Stimulated activated CD4-positive, alpha-beta T cell treated with anti-CD3 and anti-CD28 coated beads, Interleukin-1b, Interleukin-23, amount 100 ng/mL, for 4 hours (primary cell): ENCODE results near the gene PEX16.

ENCODE experiments used
- DNase-seq, 2 donors: peaks; one replicate each; pipeline ENCODE4 v3.0.0-alpha.2; 2020; ENCODE audit warnings: low read depth in 2 of 2

Gene PEX16

DNA sequence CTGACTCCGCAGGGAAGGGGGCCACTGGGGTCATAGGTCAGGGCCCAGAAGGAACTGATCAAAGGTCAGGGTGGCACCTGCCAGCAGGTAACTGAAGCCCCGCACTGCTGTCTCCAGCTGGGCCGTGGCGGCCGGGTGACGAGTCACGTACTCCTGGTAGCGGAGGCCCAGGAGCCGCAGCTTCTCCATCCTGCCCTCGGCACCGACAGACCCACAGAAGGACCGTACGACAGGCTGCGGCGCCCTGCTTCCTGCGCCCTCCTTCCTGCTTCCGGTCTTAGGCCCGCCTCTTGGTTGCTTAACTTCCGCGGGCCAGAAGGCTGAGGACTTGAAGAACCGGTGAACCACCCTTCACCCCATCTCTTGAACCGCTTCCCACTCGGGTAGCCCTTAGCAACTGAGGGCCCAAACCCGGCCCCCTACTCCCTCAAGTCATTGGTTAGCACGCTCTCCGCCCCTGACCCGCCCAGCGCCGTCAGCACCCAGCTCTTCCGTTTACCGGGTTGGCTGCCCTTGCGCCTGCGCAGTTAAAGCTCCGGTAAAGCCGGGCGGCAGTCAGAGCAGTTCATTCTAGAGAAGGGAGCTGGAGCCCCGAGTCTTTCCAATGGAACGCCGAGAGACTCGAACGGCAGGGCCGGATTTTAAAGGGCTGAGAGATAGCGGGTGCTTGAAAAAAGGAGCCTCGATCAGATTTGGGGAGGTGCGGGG lies at the start of gene PEX16:
PEX16 (minus strand) TSS at position 255 of the 708 bp plus-strand sequence; CDS start at position 189, 66 bp downstream.
- peak; percentile 84 to 88 for DNase-seq

DNA sequence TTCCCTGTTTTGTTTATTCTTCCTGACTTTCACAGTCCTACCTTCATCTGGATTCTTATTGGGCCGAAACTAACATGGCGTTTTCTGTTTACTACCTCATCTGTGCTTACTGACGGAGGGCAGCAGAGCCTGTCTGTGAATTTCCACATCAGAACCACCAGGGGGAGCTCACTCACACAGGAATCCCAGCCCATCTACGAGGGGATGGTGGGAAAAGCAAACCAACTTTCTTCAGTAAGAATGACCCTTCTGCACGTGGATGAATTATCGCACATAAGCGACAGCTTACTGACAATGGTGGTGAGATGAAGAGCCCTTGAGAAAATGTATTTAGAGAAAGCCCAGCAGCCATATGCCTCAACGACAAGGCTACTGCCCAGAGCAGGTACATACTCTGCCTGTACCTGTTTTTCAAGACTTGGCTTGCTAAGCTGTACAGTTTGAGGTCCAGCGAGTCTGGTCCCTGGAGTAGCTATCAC lies 47.3 kb upstream of the PEX16 start:
- peak; percentile 6 to 47 for DNase-seq

DNA sequence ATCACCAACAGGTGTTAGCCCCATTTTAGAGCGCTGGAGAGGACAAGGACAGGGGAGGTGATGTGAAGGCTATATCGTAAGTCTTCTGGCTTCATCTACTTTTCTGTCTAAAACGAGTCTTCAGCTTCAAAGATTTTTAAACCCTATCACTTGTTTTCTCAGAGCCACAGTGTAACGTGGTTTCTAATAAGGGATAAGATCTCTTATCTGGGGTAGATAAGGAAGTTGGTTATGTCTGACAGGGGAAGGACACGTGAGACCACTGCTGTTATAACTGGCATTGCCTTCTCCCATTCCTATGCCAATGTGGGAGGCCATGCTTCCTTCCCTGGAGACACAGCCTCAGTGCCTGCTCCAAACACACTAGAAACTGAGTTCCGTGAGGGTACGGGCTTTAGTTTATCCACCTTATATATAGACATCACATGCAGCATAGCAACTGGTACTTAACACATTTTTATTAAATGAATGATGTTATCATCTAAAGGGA lies 44.1 kb upstream of the PEX16 start:
- no peak for DNase-seq

DNA sequence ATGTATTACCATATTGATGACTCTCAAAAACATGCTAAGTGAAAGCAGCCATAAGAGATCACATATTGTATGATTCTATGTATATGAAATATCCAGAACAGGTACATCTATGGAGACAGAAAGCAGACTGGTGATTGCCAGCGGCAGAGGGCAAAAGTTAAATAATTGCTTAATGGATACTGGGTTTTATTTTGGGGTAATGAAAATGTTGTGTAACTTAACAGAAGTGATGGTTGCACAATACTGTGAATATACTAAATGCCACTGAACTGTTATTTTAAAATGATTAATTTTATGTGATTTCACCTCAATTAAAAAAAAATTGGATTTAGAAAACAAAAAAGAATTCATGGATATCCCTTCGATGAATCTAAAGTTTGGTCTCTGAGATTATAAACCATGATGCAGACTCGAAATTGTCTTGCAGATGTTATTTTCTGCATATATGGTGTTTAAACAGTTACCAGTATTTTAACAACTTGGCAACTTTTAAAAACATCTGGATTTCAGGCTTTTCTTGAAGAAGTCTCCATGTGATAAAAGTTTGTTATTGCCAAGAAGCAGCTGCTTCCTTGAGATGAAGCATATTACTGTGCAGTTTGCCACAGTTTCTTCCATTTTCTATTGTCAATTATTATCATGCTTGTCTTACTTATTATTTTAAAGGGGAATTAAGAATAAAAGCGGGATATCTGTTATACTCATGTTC lies 42.9 kb upstream of the PEX16 start:
- no peak for DNase-seq

DNA sequence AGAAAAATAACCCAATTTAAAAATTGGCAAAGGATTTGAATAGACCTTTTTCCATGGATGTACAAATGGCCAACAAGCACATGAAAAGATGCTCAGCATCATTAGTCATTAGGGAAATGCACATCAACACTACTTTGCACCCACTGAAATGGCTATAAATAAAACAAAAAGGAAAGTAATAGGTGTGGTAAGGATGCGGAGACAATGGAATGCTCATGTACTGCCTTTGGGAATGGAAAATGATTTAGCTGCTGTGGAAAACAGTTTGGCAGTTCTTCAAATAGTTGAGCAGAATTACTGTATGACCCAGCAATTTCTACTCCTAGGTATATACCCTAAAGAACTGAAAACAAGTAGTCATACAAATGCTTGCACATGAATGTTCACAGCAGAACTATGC lies 42.2 kb upstream of the PEX16 start:
- no peak for DNase-seq

DNA sequence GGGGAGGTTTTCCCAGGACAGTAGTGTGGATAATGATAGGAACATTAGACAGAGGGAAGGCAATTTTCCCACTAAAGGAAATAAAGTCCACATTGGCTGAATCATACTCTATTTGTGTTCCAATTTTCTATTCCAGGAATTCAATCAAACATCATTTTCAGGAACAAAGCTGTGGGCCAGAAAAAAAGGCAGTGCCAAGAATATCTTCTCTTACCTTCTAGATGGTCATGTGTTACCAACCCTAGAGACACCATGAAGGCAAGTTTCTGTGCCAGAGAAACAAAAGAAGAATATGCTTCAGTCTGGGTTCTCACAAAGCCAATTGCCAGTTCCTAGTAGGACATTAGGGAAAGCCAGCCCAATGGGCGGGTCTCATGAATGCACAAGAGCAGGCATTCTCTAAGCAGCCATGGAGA lies 32.3 kb upstream of the PEX16 start:
- no peak for DNase-seq

DNA sequence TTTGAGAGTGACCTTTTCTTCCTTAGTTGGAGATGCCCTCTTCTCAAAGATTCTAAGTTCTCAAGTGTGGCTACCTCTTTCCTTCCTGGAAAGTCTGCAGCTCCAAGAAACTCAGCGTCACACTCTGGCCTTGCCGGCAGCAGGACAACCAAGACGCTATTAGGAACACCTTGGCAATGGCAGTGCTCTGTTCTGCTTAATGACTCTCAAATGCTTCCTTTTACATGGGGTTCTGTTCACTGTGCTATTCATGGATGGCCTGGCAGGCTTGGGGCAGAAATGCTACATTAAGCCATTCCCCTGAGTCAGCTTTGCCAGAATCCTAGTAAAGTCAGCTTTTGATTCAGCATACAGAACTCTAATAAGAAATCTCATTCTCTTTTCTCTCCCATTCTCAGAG lies 30.7 kb upstream of the PEX16 start:
- DNase-seq, result no peak

DNA sequence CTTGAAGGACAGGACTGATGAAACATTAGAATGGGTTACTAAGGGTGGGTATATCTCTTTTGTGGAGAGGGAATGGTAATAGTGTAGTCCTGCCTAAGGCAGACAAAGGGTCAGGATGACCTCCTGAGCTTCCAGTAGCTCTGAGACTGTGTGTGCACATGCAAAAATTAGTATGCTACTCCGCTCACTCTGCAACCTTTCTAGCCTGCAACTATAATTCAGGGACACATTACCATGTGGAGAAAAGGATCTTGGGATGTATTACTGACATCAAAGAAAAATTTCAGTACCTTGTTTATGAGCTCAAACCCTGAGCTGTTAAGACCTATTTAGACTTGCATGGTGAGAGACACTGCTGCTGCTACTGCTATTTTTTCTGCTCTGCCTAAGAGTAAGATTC lies 30.2 kb upstream of the PEX16 start:
- no peak for DNase-seq

DNA sequence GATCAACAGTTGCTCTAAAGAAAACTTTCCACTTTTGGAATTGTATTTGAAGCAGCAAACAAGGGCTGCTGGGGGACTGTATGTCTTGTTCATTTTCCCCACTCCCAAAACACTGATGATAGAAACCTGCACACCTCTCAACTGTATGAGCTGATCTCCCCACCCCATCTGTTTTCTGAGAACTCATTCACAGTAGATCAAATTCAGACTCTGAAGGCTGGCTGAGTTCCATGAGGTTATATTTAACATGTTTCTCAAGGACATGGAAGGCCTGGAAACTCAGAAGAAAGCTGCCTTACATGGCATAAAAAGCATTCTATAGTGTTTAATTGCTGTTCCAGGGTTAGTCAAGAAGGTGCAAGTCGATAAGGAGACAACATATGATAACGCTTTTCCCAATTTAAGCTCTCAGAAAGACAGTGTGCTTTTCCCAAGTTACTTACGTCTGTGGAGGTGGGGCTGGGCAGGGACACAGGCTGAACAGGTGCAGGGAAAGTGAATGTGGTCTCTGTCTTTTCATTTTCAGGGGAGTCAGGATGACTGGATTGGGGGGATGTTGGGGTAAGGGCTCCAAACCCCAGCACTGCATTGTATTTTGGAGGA lies 27.8 kb upstream of the PEX16 start:
- DNase-seq, result no peak

DNA sequence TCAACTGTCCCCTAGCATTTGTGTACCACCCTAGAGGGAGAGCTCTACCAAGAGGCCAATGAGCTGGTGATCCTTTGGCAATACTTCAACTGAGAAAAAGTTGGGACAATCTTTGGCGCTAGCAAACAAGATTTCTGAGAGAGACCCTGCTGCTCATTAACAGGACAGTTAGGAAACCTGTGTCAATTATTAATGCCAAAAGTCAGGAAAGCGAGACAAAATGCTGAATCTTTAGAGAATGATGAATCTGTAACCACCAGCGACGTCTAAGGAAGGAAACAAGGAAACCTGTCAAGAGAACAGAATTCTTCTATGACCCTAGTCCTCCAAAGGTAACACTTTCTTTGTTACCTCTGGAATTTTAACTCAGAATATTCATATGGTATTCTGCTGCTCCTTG lies 24.7 kb upstream of the PEX16 start:
- DNase-seq, result no peak

DNA sequence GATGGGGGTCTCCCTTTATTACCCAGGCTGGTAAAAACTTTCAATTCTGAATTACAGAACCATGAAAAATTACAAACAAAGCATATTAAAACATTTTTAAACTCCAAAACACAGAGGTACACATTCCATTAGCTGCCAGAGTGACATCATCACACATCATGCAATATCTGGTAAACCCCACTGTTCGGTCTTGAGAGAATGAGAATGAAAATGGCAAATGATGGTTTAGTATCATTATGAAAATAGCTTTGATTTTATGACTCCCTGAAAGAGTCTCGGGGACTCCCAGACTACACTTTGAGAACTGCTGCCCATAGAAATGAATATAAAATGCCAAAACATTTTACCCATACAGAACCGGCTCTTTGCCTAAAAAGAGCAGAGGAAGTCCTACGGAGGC lies 23.6 kb upstream of the PEX16 start:
- DNase-seq, result no peak

DNA sequence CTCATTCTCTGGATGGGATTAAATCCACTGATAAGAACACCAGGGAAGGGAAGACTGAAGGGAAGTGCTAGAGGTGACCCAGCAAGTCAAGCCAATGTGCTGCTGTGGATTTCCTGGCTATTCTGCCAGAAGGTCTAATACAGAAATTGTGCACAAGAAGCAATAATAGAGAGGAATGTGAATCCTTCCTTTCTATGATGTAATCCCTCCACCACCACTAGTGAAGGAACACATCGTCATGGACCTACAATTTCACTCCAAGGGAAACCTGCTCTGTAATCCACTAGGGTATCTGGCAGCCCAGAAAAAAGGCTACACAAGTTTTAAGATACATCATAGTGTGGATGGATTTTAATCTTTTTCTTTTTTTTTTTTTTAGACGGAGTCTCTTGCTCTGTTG lies 22.2 kb upstream of the PEX16 start:
- DNase-seq, result no peak

DNA sequence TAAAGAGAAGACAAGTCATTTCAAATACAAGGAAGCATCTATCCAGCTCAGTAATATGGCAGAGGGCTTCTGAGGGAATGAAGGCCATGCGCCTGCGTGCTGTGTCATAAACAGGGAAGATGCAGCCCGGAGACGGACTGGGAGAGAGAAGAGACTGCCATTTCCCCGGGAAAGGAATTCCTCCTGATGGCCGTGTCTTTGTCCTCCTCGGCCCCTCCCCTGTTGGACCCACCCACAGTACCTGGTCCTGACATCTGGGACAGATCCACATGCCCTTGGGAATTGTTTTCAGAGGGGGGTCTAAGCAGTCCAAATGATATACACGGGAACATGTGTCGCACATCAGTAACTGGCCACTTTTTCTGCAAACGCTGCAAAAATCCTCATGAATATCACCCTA lies 20.2 kb upstream of the PEX16 start:
- no peak for DNase-seq

DNA sequence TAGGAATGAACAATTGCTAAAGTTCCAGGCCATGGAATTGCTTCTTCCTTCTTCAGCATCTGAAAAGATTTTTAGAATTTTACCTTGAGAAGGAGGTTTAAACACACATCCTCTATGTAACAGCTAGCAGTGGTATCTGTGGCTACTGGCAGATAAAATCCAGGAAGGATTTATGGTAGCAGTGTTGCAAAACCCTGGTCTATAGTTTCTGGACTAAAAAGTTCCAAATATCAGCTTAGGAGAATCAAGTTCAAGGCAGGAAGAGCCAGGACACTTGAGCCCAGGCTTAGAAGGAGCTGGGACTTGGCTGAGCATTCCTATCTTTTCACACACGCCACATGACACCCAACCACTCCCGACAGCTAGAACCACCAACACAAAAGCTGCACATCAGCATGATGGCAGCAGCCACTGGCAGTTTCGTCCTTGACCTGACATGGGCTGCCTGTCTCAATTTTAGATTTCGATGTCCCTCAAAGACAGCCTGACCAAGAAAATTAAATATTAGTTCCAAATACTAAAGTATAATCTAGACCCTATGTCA lies 18.9 kb upstream of the PEX16 start:
- DNase-seq, result no peak

DNA sequence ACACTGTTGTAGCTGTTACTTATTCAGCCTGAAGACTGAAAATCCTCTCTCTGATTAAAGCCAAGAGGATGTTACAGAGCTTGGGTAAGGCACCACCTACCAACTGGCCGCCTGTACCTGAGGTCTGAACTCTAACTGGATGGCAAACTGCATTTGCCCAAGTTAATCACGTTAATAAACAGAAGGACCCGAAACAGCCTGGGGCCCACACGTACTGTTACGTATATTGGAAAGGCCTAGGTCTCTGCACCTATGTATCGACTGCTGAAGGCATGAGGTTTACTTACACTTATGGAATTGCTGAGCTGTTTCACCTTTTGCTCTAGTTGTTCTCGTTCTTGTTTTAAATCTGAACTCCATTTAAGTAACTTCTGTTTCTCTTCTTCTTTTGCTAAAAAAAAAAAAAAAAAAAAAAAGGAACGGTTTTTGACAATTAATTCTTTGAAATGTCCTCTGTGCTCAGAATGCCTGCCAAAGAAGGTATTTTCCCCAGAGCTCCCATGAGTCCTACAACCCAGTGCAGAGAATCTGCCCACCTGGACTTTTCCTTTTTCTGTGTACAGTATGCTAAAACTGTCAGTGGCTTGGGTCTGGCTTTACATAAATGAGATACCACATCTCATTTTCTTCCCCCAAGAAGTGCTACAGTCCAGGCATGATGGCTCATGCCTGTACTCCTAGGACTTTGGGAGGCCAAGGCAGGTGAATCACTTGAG lies 17.8 kb upstream of the PEX16 start:
- DNase-seq, result no peak

DNA sequence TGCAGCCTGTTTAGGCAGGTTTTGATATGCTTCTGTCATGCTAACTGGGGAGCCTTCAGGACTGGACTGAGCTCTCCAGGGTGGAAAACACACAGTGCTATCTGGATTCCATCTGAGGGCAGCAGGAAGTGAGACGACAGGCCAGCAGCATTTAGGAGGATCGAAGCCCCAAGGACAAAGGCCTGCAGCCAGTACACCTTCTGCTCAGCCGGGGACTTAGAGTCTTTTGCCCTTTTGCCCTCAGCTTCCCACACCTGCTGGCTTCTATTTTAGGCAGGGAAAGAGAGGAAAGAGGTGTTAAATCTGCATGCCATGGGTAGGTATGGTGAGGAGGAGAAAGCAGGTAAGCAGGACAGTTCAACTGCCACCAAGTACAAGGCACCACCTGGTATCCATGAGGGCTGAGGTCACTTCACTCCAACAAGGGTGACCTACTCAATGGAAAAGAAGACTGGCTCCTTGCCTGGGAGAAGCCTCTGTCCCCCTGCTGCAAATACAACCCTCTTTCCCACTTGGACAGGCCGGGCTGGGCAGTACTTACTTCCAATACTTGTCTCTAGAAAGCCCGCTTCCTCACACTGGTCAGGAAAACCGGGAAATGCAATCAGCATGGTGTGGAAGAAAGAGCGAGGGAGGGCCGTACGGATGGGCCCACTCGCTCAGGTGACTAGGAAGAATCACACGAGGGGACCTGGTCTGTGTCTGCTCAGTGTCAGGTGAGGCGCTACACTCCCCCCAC lies 17.1 kb upstream of the PEX16 start:
- DNase-seq, result no peak

DNA sequence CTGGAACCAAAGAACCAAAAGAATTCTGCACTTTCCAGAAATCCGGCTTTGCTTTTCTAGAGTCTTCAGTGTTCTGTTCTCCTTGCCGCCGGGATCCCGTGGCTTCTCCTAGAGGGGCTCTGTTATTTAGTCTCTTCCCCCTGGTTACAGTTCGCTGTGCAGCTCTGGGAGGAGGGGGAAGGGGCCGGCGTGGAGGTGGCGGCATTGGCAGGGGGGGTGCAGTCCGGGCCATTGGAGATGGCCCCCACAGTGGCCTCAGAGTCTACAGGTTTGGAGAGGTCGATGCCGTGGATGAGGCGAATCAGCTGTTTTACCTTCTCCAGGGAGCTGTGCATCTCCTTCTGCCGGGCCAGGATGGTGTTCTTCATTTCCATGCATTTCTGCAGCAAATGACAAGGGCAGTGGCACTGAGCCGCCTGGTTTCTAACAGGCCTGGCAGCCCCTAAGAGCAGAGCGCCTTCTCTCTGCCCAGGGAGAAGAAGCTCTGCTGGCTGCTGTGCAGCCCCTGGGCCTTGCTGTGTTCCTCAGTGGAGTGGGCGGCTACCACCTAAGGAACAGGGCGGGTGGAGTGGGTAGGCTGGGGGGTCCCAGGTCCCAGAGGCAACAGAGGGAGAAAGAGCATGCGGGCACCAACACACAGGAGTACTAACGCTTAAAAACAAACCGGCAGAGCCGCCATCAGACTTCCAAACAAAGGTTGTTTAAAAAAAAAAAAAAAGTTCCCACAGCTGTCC lies 16.3 kb upstream of the PEX16 start:
- DNase-seq, result no peak

DNA sequence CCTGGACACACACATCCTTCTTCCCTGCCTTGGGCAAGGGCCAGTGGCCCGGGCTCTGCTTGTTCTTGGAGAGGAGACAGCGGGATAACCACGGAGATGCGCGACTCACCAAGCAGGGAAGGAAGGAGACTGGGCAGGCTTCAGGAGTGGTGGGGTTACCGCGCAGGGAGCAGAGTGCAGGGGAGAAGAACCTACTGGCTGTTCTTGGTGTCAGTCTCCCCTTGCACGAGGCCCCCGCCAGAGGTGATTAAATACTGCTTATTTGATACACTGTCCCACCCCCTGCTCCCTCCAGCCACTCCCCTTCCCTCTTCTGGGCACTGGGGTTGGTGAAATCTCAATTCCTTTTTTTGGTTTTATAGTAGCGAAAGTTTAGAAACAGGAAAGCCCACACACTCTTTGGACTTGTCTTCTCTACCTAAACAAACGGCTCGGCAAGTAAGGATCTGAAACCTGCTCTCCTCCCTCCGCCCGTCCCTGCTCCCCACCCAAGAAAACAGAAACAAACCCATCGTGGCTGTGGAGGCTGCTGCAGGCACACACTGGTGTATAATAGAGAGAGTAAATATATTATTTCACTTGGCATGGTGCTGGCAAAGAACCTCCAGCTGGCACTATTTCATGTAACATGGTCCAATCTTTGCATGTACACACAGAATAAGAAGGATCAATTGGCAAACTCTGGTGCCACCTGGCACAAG lies 15.6 kb upstream of the PEX16 start:
- no peak for DNase-seq

DNA sequence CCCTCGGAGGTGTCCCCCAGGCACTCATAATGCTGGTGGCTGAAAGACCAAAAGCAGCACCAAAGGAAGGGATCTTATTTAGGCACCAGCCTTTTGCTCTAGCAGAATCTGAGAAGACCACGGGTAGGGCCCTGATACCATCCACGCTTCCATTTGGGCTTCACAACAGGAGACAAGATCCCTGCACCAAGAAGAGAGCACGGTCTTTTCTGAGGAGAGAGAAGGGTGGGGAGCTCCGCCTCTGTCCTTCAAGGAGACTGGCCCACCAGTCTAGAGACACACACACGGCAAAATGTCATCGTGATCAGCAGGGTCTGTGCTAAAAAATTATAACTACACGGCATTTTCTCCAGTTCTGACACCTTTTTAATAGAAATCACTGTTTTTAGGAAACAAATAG lies 14.5 kb upstream of the PEX16 start:
- no peak for DNase-seq

DNA sequence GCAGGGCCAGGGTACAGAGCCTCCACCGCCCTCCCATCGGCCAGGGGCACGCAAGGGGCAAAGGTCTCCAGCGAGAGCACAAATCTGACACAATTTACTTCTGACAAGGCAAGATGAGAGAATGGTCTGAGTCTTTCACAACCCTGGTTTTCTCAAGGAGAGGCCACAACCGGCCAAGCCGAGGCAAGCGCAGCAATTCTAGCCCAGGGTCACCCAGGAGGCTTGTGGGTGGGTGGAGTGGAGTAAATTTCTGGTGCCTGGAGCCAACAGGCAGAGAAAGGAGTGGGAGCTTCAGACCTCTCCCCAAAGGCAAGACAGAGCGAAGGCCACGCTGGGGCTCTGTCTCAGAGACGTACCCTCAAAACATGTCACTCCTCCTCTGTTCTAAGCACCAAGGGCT lies 14.1 kb upstream of the PEX16 start:
- no peak for DNase-seq
